GM19238 (cell line): Measurements from ENCODE around the gene LYVE1.
"Not testable (repeated sequence)": the region's sequence is repeated elsewhere in the genome, so short reads cannot be mapped to it uniquely, and the experiment has no call there.

Experiments
- DNase-seq: peaks from one replicate; pipeline ENCODE4 v3.0.0; 2011; ENCODE audit warnings: low spot score; ENCODE audit not compliant: insufficient read length

LYVE1 gene, protein sequence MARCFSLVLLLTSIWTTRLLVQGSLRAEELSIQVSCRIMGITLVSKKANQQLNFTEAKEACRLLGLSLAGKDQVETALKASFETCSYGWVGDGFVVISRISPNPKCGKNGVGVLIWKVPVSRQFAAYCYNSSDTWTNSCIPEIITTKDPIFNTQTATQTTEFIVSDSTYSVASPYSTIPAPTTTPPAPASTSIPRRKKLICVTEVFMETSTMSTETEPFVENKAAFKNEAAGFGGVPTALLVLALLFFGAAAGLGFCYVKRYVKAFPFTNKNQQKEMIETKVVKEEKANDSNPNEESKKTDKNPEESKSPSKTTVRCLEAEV

DNA sequence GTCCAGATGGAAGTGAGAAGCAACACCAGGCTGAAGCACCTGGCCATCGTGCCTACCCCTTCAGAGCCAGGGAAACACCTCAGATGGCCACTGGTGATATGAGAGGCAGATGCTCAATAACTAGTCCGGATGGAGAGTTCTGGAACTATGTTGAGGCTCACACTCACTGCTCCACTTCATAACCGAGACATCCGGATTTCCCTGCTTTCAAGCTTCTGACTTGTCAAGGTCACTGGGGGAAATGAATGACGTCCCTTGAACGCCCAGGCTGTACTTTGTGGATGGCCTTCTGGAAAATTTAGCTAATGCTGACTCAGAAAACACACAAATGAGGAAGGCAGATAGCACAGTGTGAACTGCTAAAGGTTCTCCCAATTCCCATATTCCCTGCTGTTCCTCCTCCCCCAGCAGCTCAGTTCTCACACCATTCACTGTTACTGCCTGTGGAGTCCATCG, at the start of gene LYVE1:
LYVE1 (minus strand) TSS at position 180 of the 456 bp plus-strand sequence; CDS start at position 47, 133 bp downstream.
- DNase-seq: no peak

DNA sequence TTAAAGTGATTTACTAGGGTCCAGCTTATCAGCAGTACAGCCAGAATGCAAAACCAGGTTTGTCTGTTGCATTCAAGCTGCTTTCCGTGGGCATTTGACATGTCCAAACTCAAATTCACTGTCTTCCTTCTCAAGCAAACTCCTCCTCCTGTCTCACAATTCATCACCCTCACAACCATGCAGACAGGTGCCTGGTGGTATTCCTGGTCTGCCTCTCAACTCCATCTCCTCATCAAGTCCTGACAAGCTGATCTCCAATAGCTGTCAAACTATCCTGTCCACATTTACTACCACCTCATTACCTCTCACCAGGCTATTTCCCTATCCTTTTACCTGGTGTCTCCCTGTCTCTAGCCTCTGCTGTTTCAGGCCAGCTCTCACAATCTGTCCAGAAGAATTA, 49.1 kb upstream of the LYVE1 start:
- DNase-seq: no peak

DNA sequence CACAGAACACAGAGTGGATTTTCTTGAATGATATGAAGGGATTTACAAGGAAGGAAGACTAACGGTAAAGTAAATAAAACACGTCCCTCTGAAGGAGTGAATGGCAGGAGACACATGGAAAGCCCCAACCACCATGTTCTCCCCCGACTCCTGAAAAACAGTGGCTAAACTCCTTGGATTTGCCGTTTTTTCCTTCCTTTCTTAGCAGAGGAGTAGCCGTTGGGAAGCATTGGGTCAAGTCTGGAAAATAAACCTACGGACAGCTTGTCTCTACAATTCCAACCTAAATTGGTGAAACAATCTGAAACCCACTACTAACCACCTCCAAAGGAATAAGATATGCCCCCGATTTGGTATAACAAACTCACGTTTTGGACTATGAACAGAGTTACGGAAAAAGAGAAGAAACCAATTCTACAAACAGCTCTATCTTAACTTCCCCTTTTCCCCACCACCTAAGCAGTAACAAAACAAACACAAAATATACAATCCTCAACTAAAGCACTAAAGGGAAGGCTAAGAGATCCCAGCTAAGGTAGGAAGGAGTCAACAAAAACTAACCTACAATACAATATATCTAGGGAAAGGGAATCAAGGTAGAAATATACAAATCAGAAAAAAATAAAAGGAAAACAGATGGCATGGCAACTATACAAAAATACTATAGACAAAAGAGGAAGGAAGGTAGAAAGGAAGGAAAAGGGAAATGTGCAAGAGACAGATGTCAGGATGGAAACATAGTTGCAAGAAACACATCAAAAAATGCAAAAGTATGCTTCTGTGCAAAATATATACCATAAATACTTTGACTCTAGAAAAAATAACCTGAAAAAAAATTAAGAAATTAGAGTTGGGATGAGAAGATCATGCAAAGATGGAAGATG, 43.8 kb upstream of the LYVE1 start:
- DNase-seq: no peak

DNA sequence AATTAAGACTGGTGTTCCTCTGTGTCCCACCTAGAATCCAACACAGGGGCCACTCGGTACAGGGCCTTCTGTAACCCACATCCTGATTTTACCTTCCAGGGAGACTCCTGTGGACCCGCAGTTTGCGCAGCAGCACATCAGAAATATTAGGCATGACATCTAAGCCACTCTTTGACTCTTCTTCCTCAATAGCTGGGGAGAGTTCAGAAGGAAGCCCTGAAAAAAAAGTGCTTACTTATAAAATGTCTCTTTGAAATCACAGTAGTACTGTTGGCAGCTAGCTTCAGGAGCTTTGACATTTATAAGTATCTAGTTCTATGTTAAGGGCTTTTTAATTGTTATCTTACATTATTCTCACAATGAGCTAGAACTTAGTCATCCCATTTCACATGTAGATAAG, 41.2 kb upstream of the LYVE1 start:
- DNase-seq: no peak

DNA sequence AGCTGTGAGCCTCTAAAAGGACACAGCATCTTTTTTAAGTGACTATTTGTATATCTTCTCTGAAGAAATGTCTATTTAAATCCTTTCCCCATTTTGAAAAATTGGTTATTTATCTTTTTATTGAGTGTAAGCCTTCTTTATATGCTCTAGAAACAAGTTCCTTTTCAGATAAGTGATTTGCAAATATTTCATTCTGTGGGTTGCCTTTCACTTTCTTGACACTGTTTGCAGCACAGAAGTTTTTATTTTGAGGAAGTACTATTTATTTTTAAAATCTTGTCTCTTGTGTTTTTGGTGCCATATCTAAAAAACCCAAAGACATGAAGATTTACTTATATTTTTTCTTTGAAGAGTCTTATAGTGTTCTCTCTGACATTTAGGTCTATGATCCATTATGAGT, 40.1 kb upstream of the LYVE1 start:
- DNase-seq: no peak

DNA sequence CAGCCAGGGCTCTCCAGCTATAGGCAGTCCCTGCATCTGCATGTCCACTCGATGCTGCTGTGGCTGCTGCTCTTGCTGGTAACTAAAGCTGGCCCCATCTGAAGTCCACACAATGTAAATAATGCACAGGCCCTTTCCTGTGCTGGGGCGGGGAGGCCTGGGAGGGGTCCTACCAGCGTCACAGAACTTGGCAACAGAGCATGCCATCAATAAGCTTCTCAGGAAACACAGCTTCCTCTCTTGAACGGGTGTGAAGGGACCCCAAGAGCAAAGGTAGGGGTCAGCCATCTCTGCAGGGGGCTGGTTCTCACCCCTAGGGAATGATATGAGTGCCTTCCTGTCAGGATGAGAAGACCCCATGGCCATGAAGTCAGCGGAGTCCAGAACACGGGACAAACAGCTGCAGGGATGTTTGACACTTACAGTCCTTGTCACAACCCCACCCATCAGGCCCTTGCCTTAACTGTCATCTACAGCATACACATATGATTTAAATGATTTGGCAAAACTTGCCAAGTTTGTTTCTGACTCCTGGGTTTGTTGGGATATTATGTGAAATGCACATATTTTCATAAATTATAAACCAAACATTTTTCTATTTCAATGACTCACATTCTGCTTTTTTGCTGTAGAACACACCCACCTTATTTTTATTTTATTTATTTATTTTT, 39.1 kb upstream of the LYVE1 start:
- DNase-seq: no peak

DNA sequence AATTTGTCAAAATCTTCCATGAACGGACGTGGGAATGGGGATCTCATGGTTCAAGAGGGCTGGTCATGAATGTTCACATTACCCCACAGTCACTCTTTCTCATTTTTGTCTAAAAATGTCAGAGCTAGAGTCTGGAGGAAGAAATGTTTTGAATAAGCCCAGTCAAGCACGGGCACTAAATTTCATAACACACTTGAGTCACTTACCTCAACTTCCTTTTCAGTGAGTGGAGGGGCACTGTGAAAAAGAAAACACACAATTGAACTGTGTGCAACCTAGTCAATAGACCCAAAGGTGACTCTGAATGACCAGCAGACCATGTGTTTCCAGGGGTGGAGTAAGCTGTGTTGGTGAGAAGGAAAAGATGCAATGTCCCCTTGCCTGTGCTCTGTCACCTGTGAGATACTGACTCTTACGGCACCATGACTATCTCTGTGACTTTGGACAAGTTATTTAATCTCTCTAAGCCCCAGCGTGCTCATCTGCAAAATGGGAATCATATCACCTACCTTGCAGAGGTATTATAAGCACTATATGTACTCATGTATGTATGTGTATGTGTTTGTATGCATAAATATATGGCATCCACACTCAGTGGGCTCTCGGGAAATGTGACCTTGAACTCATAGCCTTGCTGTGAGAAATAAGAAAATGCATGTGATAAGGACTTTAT, 38.2 kb upstream of the LYVE1 start:
- DNase-seq: peak; percentile 21

DNA sequence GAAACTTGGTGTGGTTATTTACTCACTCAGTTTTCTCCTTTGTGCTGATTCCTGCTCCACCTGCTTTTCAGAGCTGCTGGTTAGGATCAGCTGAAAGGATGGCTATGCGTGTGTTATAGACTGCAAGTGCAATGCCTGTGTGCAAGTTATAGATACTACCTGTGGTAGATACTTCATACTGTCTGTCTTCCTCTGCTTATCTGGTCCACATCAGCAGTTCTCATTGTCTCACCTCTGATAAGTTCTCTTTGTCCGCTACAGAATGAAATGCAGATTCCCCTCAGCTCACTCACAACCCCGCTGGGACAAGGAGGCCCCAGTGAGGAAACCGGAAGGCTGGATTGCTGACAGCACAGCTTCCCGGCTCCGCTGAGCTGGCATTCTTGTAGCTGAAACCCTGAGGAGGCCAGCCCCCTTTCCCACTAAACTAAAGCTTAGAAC, 37.5 kb upstream of the LYVE1 start:
- DNase-seq: no peak

DNA sequence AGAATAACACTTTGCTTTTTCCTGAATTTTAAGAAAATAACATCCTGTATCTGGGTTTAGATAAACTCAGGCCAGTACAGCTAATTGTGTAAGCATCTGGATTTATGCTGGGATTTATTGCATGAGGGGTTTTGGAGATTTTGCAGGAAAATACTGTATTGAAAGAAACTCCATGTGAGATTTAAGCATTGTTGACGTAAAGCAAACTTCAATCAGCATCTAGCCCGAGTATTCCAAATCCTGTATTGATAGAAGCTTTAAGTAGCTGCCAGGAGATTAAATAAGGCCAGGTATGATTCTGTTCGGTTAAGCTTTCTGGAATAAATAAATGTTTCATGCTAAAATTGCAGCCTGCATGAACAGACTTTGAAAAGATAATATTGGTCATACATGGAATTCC, 36.3 kb upstream of the LYVE1 start:
- no peak for DNase-seq

DNA sequence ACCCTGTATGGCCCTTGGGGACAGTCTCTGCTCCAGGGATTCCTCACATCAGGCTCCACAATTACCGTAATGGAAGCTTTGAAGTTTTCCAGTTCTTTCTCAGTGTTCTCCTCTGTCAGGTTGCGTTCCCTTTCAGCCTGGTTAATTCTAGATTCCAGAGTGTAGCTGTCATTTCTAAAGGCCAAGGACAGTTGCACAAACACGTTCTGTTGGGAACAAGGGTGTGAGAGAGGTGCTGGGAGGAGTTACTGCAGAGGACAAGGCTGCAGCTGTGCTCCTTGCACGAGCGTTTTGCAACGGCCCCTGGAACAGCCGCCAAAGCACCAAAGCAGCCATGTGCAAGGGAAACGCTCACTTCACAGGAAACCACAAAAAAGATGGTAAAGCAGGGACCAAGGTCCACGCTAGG, 35.9 kb upstream of the LYVE1 start:
- no peak for DNase-seq

DNA sequence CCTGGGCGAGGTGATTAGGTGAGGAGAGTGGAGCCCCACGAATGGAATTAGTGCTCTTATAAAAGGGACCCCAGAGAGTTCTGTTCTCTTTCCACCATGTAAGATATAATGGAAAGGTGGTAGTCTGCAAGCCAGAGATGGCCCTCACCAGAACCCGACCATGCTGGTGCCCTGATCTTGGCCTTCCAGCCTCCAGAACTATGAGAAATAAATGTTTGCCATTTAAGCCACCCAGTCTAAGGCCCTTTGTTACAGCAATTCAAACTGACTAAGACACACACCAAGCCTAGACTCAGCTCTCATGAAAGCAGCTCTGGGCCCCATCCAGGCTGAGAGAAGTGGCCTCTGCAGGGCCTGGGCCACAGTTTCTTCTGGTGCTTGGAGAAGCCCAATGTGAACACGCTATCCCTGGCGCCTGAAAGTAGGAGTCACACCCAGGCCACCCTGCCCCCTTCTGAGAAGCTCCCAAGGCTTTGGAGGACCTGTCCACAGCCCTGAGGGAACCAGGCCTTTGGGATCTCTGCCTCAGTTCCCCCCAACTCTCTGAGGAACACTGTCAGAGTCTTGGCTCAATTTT, 35.3 kb upstream of the LYVE1 start:
- DNase-seq: no peak

DNA sequence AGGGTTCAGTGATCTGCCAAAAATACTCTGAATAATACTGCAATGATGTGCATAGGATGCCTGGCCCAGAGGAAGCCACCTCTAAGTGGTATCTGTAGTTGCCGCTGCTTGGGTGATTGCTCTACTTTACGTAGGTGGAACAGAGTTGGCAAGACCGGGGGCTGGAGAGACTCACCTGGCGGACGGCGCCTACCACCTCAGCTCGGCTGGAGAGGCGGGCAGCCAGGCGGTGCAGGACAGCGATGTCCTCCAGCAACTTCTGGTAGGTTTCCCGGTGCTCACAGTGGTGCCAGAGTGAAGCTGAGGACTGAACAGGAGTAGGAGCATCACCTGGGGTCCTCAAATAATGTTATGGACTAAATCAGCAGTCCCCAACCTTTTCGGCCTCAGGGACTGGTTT, 34.5 kb upstream of the LYVE1 start:
- DNase-seq: no peak

DNA sequence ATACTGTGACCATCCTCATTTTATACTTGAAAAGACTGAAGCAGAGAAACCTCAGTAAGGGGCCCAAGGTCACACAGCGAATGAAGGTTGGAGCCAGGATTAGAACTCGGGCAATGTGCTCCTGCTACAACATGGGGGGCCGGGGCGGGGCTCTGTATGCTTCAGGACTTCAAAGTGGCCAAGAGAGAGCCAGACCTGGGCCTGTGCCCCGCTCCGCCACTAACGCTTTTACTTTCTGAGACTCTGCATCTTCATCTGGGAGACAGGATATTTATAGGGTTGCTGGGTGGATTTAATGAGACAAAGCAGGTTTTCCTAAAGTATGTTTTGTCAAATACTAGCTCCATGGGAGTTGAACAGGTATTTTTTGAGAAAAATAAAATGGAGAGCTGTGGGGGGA, 33.9 kb upstream of the LYVE1 start:
- no peak for DNase-seq

DNA sequence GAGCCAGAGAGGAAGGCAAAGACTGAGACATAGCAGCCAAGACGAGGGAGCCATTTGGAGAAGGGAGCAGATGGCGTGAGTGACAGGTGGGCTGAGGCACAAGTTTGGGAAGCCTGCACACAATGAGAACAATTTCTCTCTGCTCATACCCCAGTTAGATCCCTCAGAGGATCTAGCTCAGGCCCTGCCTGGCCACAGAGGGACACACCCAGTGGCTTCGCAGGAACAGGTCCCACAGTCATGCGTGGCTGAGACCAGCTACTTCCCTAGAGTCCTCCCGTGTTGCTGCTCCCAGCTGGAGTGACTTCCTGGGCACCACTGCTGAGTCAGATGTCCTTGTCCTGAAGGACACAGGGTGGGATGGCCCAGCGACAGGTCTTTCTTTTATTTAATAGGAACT, 33.4 kb upstream of the LYVE1 start:
- DNase-seq: no peak

DNA sequence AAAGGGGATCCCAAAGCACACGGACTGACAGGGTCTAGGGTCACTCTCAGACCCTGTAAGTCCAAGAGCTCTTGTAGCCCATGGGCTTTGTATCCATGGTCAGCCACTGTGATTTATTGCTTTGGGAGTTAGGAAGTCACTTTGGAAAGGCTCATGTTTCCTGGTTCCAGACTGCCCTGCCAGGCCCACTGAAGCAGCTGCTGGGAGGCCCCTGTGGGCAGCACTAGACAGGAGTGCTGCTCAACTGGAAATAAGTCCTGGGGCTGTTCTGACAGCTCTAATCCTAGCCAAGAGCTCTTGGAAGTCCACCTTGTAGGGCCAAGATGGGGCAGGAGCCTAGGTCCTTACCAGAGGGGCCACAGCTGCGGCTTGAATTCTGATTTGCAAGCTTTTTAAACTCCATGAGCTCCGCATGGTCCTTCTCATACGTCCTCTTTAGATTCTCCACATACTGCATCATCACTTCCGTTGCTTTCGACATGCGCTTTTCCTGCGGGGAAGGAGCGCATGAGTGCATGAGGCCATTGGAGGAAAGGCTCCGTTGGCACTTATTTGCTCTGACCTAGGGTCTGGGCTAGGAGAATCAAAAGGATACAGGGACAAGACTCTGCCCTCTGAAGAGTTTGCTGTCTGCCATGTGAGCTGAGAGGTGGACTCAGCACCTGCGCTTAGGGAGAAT, 32.2 kb upstream of the LYVE1 start:
- no peak for DNase-seq

DNA sequence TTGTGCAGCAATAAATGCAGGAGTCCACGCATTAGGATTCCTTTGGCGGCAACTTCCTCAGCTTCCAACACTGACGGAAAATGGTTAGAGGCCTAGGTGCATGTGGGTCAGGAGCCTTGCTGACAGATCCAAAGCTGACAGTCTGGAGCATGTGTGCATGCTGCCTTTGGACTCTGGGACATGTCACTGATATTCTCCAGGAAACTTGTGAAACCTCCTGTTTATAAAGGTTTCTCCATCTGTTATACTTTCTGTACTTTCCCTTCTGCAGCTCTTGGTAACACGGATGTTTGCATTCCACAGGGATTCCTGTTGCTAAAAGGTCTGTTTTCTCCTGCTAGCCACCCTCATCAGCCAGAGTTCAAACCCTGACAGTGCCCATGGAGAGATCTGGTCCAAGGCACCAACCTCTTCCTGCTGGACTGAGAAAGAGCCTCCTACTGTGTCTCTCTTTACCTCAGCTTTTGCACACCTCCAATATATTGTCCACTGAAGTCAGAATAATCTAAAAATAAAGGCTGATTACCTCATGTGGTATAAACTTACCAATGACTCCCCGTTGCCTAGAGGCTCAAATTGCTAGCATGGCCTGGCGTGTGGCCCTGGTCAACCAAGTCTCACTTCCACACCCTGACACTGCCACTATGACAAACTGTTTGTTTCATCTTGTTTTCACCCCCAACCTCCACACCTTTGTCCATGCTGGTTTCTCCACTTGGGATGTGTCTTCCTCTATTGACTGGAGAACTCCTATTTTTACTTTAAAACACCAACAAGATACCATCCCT, 31.1 kb upstream of the LYVE1 start:
- DNase-seq: no peak

DNA sequence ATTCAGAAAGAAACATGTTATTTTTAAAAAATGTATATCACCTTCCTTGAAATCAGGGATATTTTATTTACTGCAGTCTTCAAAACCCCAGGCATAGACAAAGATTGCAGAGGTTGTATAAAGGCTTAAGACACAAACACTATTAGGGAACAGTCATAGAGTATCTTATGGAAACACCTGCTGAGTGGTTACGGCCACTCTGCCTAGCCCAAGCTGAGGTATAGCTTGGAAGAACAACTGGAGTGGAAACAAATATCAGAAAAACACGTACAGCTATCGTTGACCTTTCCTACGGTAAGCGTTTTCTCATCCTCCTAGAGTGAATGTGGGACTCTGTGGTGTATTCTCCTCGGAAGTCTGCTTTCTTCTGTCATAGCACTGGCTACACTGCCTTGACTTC, 30.4 kb upstream of the LYVE1 start:
- no peak for DNase-seq

DNA sequence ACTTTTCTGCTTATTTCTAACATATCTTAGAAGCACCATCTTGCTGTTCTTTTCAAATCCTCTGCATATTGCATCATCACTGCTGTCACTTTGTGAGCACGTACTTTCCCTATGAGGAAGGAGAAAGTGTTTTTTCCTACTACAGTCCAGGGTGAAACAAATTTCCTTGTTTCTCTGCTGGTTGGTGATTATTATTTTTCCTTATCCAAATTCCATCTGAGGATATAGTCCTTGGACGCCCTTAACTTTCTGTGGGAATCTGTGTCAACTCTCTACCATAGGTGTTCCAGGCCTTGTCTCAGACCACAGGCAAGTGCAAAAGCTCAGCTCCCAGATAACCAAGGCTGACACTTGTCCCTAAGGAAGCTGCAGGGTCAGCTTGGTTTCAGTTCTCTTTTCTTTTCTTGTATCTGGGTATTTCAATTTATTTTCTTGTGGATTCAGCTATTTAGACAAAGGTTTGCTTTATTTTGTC, 29.4 kb upstream of the LYVE1 start:
- no peak for DNase-seq

DNA sequence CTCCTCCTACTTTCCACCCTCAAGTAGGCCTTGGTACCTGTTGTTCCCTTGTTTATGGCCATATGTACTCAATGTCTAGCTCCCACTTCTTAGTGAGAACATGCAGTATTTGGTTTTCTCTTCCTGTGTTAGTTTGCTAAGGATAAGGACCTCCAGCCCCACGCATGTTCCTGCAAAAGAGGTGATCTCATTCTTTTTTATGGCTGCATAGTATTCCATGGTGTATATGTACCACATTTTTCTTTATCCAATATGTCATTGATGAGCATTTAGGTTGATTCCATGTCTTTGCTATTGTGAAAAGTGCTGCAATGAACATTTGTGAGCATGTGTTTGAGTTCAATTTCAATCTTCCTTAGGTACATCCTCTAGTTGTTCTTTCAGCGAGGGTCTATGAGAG, 27.4 kb upstream of the LYVE1 start:
- DNase-seq: not testable (repeated sequence)

DNA sequence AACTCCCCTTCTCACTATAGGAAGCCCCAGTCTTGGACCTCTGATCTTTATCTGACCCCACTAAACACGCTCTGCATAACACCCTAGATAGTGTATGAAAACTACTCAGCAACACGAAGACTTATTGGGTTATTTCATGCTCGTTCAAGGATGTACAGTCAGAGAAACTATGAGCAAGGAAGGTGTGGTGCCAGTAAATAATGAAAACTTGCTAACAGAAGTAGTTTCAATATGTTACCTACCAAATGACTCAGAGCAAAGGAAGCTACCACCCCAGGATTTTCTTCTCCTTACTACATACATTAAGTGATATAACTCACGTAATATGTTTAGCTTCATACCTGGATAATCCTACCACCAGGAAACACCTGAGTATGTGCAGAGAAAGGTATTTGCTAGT, 25.9 kb upstream of the LYVE1 start:
- DNase-seq: no peak
